Adrenal gland (tissue), 5 donors: ENCODE data around the gene VRK2.

Experiments used
- CTCF ChIP-seq, 6 experiments: fragments of 450-650 bp in 4 of 6; fragments of 200-600 bp in 2 of 6; sonication (generic) in 1 of 6; IDR thresholded peaks; 1 replicate in 5 of 6; 2 replicates in 1 of 6; pipeline versions ENCODE4 v1.5.1 to v1.8.0; 2016 to 2021; ENCODE audit warnings: antibody characterized with exemption in 6 of 6, mild to moderate bottlenecking in 2 of 6, moderate library complexity in 1 of 6
- POLR2A ChIP-seq, 2 donors: fragments of 450-650 bp; IDR thresholded peaks; one replicate each; pipeline ENCODE4 v1.6.1; 2017; ENCODE audit warnings: antibody characterized with exemption in 2 of 2, mild to moderate bottlenecking in 2 of 2, moderate library complexity in 1 of 2
- donor health status: DM: no; HTN: no; CAD: no.

- TF ChIP-seq CTCF (IDR thresholded peaks at IDR 0.05): no peak
- no peak for TF ChIP-seq POLR2A (IDR thresholded peaks at IDR 0.05)
These were observed 27.1 kb downstream of the VRK2 start for GRCh38 chr2:58073751-58074150.
